Effector memory CD4-positive, alpha-beta T cell (primary cell): ENCODE results near the gene FBLN5.

ENCODE experiments used
- DNase-seq, 3 donors: peaks; one replicate each; pipeline ENCODE4 v3.0.0-alpha.2; 2020
- H3K27ac ChIP-seq: 2 replicates; pipeline ENCODE4 v1.7.0; 2013; ENCODE audit warnings: mild to moderate bottlenecking, low read length, moderate library complexity; ENCODE audit not compliant: insufficient read depth, poor library complexity, severe bottlenecking
- H3K27me3 ChIP-seq: replicated peaks from 2 replicates; pipeline ENCODE4 v1.7.0; 2013; ENCODE audit warnings: mild to moderate bottlenecking, low read length; ENCODE audit not compliant: insufficient read depth, control insufficient read depth, poor library complexity, severe bottlenecking
- H3K36me3 ChIP-seq: 2 replicates; pipeline ENCODE4 v1.7.0; 2013; ENCODE audit warnings: mild to moderate bottlenecking, low read length, moderate library complexity; ENCODE audit not compliant: control insufficient read depth, insufficient read depth
- H3K4me1 ChIP-seq: 2 replicates; pipeline ENCODE4 v1.7.0; 2013; ENCODE audit warnings: low read length, mild to moderate bottlenecking; ENCODE audit not compliant: control insufficient read depth, insufficient read depth, poor library complexity, severe bottlenecking
- H3K4me3 ChIP-seq: 2 replicates; pipeline ENCODE4 v1.7.0; 2013; ENCODE audit warnings: low read length, low read depth, mild to moderate bottlenecking; ENCODE audit not compliant: insufficient read depth, poor library complexity, severe bottlenecking
- H3K9me3 ChIP-seq: 2 replicates; pipeline ENCODE4 v1.7.0; 2013; ENCODE audit warnings: mild to moderate bottlenecking, low read length, moderate library complexity; ENCODE audit not compliant: control insufficient read depth

The FBLN5 gene

GRCh38 chr14:91837076-91837475 lies 110.4 kb downstream of the FBLN5 start:
- H3K36me3 ChIP-seq, result peaks cover 14% of the 10 kb centered on the region
- H3K27me3 ChIP-seq, result no peaks in the 10 kb centered on the region
- no peaks in the 10 kb centered on the region for H3K9me3 ChIP-seq
- peaks cover 24% of the 10 kb centered on the region for H3K4me1 ChIP-seq
- peak overlapping the region; percentile 84 for H3K4me3 ChIP-seq
- no peak for DNase-seq
- H3K27ac ChIP-seq, result peak overlapping the region; percentile 29

GRCh38 chr14:91835920-91836843 lies 111.3 kb downstream of the FBLN5 start:
- peak; percentile 79 to 86 (median 82) for DNase-seq
- Histone ChIP-seq H3K27ac (peak overlapping the region; percentile 74), H3K4me1 (peaks cover 26% of the 10 kb centered on the region)

GRCh38 chr14:91835197-91835919 lies 112.1 kb downstream of the FBLN5 start:
- peak overlapping the region; percentile 84 for H3K4me3 ChIP-seq
- DNase-seq, result peak in 2 of 3 donors; percentile 6 to 8

More at GRCh38 chr14:91835920-91836843, 111.3 kb downstream of the FBLN5 start:
- Histone ChIP-seq H3K36me3 (peaks cover 14% of the 10 kb centered on the region), H3K4me3 (peak overlapping the region; percentile 84), H3K9me3 (no peaks in the 10 kb centered on the region), H3K27me3 (no peaks in the 10 kb centered on the region)

GRCh38 chr14:91834571-91834970 lies 112.9 kb downstream of the FBLN5 start:
- no peak for DNase-seq
- Histone ChIP-seq H3K27me3 (no peaks in the 10 kb centered on the region), H3K4me3 (no peak overlapping the region), H3K4me1 (peaks cover 38% of the 10 kb centered on the region), H3K36me3 (peaks cover 10% of the 10 kb centered on the region), H3K9me3 (no peaks in the 10 kb centered on the region), H3K27ac (no peak overlapping the region)

More at GRCh38 chr14:91835197-91835919, 112.1 kb downstream of the FBLN5 start:
- Histone ChIP-seq H3K4me1 (peaks cover 33% of the 10 kb centered on the region), H3K36me3 (peaks cover 14% of the 10 kb centered on the region), H3K9me3 (no peaks in the 10 kb centered on the region), H3K27ac (peak overlapping the region; percentile 74), H3K27me3 (no peaks in the 10 kb centered on the region)

GRCh38 chr14:91831337-91831736 lies 116.2 kb downstream of the FBLN5 start:
- H3K4me1 ChIP-seq, result peaks cover 26% of the 10 kb centered on the region
- no peaks in the 10 kb centered on the region for H3K9me3 ChIP-seq
- H3K4me3 ChIP-seq, result no peak overlapping the region
- H3K27ac ChIP-seq, result no peak overlapping the region
- DNase-seq, result no peak
- no peaks in the 10 kb centered on the region for H3K27me3 ChIP-seq
- H3K36me3 ChIP-seq, result no peaks in the 10 kb centered on the region

- no peaks in the 10 kb centered on the region for H3K9me3 ChIP-seq
- peaks cover 22% of the 10 kb centered on the region for H3K4me1 ChIP-seq
- H3K4me3 ChIP-seq, result no peak overlapping the region
- no peak overlapping the region for H3K27ac ChIP-seq
- no peaks in the 10 kb centered on the region for H3K36me3 ChIP-seq
- H3K27me3 ChIP-seq, result no peaks in the 10 kb centered on the region
- no peak for DNase-seq
Measured at GRCh38 chr14:91830777-91831176, 116.7 kb downstream of the FBLN5 start.

GRCh38 chr14:91829511-91829910 lies 118.0 kb downstream of the FBLN5 start:
- H3K4me3 ChIP-seq, result no peak overlapping the region
- H3K27ac ChIP-seq, result no peak overlapping the region

GRCh38 chr14:91827746-91828145 lies 119.7 kb downstream of the FBLN5 start:
- Histone ChIP-seq H3K27me3 (no peaks in the 10 kb centered on the region), H3K4me3 (no peak overlapping the region), H3K27ac (no peak overlapping the region), H3K9me3 (no peaks in the 10 kb centered on the region), H3K36me3 (no peaks in the 10 kb centered on the region), H3K4me1 (peaks cover 14% of the 10 kb centered on the region)
- no peak for DNase-seq

More at GRCh38 chr14:91829511-91829910, 118.0 kb downstream of the FBLN5 start:
- no peaks in the 10 kb centered on the region for H3K9me3 ChIP-seq
- peaks cover 14% of the 10 kb centered on the region for H3K4me1 ChIP-seq
- no peaks in the 10 kb centered on the region for H3K27me3 ChIP-seq
- no peak for DNase-seq
- H3K36me3 ChIP-seq, result no peaks in the 10 kb centered on the region
